ENCODE data around the gene TTYH3.

- TF ChIP-seq POLR2A (IDR thresholded peaks at IDR 0.05) (no peak), POLR2AphosphoS5 (IDR thresholded peaks at IDR 0.05) (no peak), CTCF (IDR thresholded peaks at IDR 0.05 in 8 of 11, conservative IDR thresholded peaks at IDR 0.05 in 3 of 11) (no peak)
Observed at GRCh38 chr7:2602406-2603043, 29.3 kb upstream of the TTYH3 start.

All from spleen (tissue), 7 donors.